ENCODE results near the gene NFIC.

DNA sequence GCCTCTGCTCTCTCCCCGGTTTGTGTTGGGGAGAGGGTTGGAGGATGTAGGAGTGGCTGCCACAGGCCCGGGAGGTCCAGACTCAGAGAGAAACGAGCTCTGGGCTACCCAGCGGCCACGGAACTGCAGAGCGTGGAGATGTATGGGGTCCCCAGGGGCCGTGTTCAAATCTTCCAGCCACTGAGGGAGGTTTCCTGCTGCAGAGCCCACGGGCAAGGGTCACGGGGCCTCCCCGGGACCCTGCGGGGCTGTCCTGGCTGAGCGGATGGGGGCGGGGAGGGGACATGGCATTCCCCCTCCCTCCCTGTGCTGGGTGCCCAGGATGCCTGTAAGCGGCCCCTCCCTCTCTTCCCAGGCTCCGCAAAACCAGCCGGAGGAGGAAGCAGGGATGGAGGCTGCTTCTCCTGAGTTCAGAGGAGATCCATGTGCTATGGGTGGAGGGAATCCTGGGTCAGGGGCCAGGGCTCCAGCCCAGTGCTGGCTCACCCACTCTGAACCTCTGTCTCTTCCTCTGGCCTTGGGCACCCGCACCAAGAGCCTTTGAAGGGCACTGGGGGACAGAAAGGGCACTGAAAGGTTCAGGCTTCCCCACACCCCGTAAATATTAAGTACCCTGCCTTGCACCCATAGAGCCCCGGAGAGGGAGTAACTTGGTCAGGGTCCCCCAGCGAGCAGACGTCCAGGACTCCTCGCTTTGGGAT lies 91.3 kb downstream of the NFIC start:
- TF ChIP-seq, protein P1, sequence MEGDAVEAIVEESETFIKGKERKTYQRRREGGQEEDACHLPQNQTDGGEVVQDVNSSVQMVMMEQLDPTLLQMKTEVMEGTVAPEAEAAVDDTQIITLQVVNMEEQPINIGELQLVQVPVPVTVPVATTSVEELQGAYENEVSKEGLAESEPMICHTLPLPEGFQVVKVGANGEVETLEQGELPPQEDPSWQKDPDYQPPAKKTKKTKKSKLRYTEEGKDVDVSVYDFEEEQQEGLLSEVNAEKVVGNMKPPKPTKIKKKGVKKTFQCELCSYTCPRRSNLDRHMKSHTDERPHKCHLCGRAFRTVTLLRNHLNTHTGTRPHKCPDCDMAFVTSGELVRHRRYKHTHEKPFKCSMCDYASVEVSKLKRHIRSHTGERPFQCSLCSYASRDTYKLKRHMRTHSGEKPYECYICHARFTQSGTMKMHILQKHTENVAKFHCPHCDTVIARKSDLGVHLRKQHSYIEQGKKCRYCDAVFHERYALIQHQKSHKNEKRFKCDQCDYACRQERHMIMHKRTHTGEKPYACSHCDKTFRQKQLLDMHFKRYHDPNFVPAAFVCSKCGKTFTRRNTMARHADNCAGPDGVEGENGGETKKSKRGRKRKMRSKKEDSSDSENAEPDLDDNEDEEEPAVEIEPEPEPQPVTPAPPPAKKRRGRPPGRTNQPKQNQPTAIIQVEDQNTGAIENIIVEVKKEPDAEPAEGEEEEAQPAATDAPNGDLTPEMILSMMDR (IDR thresholded peaks at IDR 0.05): no peak
- TF ChIP-seq POLR2A (IDR thresholded peaks at IDR 0.05) (no peak), EP300 (IDR thresholded peaks at IDR 0.05) (no peak)

Data from upper lobe of left lung (tissue), 4 donors.